Cardiac muscle cell (in vitro differentiated cells and primary cell): ENCODE results near the gene GPR156. TPM values are rescaled to one million over a fixed set of nuclear protein-coding genes. Genes with fewer than 3 reads are reported as not detected.

ENCODE experiments used
- DNase-seq, 2 donors: peaks; one replicate each; pipeline versions ENCODE4 v3.0.0 to v3.0.0-alpha.2; 2010 to 2017; ENCODE audit warnings: low read depth in 1 of 2, low spot score in 1 of 2
- H3K27ac ChIP-seq: fragments of 200-600 bp; sonication (generic); 2 replicates; pipeline ENCODE4 v1.5.1; 2016
- H3K27me3 ChIP-seq: fragments of 200-600 bp; sonication (generic); 2 replicates; pipeline ENCODE4 v1.6.0; 2016; ENCODE audit warnings: control low read depth
- H3K36me3 ChIP-seq: fragments of 200-600 bp; sonication (generic); 2 replicates; pipeline ENCODE4 v1.5.1; 2016; ENCODE audit warnings: control low read depth
- H3K4me1 ChIP-seq: fragments of 200-600 bp; sonication (generic); 2 replicates; pipeline ENCODE4 v1.8.1; 2017; ENCODE audit warnings: low read depth, mild to moderate bottlenecking, mixed run types
- H3K4me3 ChIP-seq: fragments of 200-600 bp; sonication (generic); 2 replicates; pipeline ENCODE4 v1.5.1; 2016; ENCODE audit warnings: mild to moderate bottlenecking
- H3K9me3 ChIP-seq: fragments of 200-600 bp; sonication (generic); 2 replicates; pipeline ENCODE4 v1.5.1; 2017; ENCODE audit warnings: low read depth, mild to moderate bottlenecking, control low read depth
- CTCF ChIP-seq: IDR thresholded peaks from 2 replicates; pipeline ENCODE4 v1.5.1; 2012; ENCODE audit warnings: low read depth, mild to moderate bottlenecking, low read length
- polyA plus RNA-seq: library from polyadenylated mRNA; unstranded; fragments of >200 nt; fragmentation: Nextera tagmentation; extraction: Ambion mirVana; gene quantifications from 2 replicates; pipeline ENCODE4 v1.2.1, GENCODE V29; 2016
- total RNA-seq: library from RNA; depleted of rRNA; stranded (reverse); fragments of >200 nt; gene quantifications from 2 replicates; pipeline ENCODE4 v1.2.3, GENCODE V29; 2016

GPR156 gene
- total and polyA plus RNA-seq, 2 experiments from 2014 or later = 0.36 TPM; not detected in 1

DNA sequence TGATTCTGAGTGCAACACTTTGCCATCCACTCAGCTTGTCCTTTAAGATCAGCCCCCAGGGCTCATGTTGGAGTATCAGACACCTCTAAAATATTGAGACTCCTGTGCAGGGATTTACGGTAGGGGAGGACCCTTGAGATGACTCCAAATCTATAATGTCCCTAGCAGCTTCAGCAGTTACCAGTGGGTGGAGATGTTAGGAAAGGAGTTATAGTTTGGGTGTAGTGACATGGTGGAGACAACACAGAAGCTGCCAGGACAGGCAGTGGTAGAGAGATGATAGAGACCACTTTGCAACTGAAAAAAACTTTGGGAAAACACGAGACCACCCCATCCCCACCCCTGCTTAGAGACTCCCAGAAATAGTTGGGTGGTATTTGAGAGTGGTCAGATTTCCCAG, 147.5 kb downstream of the GPR156 start:
- no peaks in the 10 kb centered on the region for H3K36me3 ChIP-seq
- H3K27ac ChIP-seq = no peak overlapping the region
- no peaks in the 10 kb centered on the region for H3K4me1 ChIP-seq
- no peak for TF ChIP-seq CTCF
- H3K4me3 ChIP-seq = no peak overlapping the region
- H3K9me3 ChIP-seq = no peaks in the 10 kb centered on the region
- no peak for DNase-seq
- H3K27me3 ChIP-seq = no peaks in the 10 kb centered on the region

DNA sequence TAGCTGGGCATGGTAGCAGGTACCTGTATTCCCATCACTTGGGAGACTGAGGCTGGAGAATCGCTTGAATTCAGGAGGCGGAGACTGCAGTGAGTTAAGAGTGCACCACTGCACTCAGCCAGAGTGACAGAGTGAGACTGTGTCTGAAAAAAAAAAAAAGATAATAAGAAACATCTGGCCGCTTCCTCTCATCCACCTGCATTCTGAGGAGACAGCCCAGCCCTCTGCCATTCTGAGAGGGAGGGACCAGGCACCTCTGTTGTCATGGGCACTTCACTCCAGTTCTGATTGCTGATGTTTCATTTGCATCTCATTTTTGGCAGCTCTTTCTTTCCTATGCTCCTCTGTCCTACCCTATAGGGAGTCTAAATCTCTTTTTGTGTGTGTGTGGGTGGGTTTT, 154.4 kb downstream of the GPR156 start:
- H3K27me3 ChIP-seq = no peaks in the 10 kb centered on the region
- no peaks in the 10 kb centered on the region for H3K9me3 ChIP-seq
- no peaks in the 10 kb centered on the region for H3K4me1 ChIP-seq
- TF ChIP-seq CTCF = no peak
- no peak overlapping the region for H3K4me3 ChIP-seq
- H3K27ac ChIP-seq = no peak overlapping the region
- H3K36me3 ChIP-seq = no peaks in the 10 kb centered on the region
- no peak for DNase-seq

GRCh38 chr3:120129718-120130513, 155.1 kb downstream of the GPR156 start:
- no peaks in the 10 kb centered on the region for H3K9me3 ChIP-seq
- H3K27ac ChIP-seq = no peak overlapping the region
- no peak for DNase-seq
- H3K36me3 ChIP-seq = no peaks in the 10 kb centered on the region
- no peaks in the 10 kb centered on the region for H3K27me3 ChIP-seq
- H3K4me1 ChIP-seq = no peaks in the 10 kb centered on the region
- TF ChIP-seq CTCF = no peak
- no peak overlapping the region for H3K4me3 ChIP-seq

- no peak for DNase-seq
- H3K4me3 ChIP-seq = no peak overlapping the region
- no peaks in the 10 kb centered on the region for H3K36me3 ChIP-seq
- H3K4me1 ChIP-seq = no peaks in the 10 kb centered on the region
- no peak for TF ChIP-seq CTCF
- H3K27me3 ChIP-seq = no peaks in the 10 kb centered on the region
- H3K27ac ChIP-seq = no peak overlapping the region
- no peaks in the 10 kb centered on the region for H3K9me3 ChIP-seq
These were observed 156.0 kb downstream of the GPR156 start for GRCh38 chr3:120129051-120129450.

DNA sequence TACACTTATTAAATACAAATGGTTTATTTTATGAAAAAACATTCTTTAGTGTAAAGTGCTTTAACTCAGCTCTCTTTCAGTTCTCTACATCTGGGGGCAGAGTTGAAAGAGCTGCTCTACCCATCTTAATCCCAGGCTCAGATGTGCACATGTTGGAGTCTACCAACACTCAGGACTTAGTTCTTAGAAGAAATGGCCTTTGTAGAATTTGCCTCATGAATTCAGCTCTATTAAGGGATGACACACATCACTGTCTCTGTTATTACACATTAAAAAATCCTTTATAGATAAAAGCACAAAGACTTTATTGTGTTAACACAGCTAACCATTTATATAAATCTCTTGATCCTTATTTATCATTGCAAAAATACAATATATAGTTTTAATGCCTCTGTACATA, 159.0 kb downstream of the GPR156 start:
- no peak for DNase-seq
- no peak overlapping the region for H3K27ac ChIP-seq
- H3K4me3 ChIP-seq = no peak overlapping the region
- H3K36me3 ChIP-seq = no peaks in the 10 kb centered on the region
- H3K27me3 ChIP-seq = no peaks in the 10 kb centered on the region
- H3K9me3 ChIP-seq = no peaks in the 10 kb centered on the region
- no peak for TF ChIP-seq CTCF
- no peaks in the 10 kb centered on the region for H3K4me1 ChIP-seq
